Measurements from ENCODE around the gene SOX21. TPM values are rescaled to one million over a fixed set of nuclear protein-coding genes. Genes with fewer than 3 reads are reported as not detected.

The SOX21 gene
- total RNA-seq, 2 donors from 2014 or later: 0.26 TPM; not detected in 1

- H3K36me3 ChIP-seq (replicated peaks in 1 of 2; ENCODE audit: insufficient read depth in 1 of 2, low read depth in 2 of 2): no peaks in the 10 kb centered on the region
- no peak for DNase-seq
- no peak overlapping the region for H3K27ac ChIP-seq
- H3K4me1 ChIP-seq: no peaks in the 10 kb centered on the region
- no peaks in the 10 kb centered on the region for H3K9me3 ChIP-seq
- intact Hi-C loops (cut with DNase I): no loop called here
- ATAC-seq: no peak
- H3K27me3 ChIP-seq: no peaks in the 10 kb centered on the region
- 47% methylated on average over 5 of the region's 5 CpGs for WGBS, 2 donors
- no peak overlapping the region for H3K4me3 ChIP-seq
- TF ChIP-seq POLR2A (IDR thresholded peaks at IDR 0.05): no peak
- TF ChIP-seq, protein P1, sequence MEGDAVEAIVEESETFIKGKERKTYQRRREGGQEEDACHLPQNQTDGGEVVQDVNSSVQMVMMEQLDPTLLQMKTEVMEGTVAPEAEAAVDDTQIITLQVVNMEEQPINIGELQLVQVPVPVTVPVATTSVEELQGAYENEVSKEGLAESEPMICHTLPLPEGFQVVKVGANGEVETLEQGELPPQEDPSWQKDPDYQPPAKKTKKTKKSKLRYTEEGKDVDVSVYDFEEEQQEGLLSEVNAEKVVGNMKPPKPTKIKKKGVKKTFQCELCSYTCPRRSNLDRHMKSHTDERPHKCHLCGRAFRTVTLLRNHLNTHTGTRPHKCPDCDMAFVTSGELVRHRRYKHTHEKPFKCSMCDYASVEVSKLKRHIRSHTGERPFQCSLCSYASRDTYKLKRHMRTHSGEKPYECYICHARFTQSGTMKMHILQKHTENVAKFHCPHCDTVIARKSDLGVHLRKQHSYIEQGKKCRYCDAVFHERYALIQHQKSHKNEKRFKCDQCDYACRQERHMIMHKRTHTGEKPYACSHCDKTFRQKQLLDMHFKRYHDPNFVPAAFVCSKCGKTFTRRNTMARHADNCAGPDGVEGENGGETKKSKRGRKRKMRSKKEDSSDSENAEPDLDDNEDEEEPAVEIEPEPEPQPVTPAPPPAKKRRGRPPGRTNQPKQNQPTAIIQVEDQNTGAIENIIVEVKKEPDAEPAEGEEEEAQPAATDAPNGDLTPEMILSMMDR (IDR thresholded peaks at IDR 0.05): no peak
Measured at GRCh38 chr13:94673851-94674250, 38.5 kb downstream of the SOX21 start.

GRCh38 chr13:94672400-94672799, 39.9 kb downstream of the SOX21 start:
- Histone ChIP-seq H3K4me1 (no peaks in the 10 kb centered on the region), H3K9me3 (no peaks in the 10 kb centered on the region), H3K27me3 (no peaks in the 10 kb centered on the region), H3K27ac (no peak overlapping the region), H3K4me3 (no peak overlapping the region), H3K36me3 (replicated peaks in 1 of 2; ENCODE audit: insufficient read depth in 1 of 2, low read depth in 2 of 2) (no peaks in the 10 kb centered on the region)
- 52 to 57% methylated on average over 2 of the region's 2 CpGs for WGBS, 2 donors
- intact Hi-C loops (cut with DNase I): no loop called here
- DNase-seq: no peak
- ATAC-seq: no peak
- no peak for TF ChIP-seq POLR2A (IDR thresholded peaks at IDR 0.05)
- TF ChIP-seq, protein P1 (IDR thresholded peaks at IDR 0.05): no peak

GRCh38 chr13:94667190-94667589, 45.2 kb downstream of the SOX21 start:
- intact Hi-C loops (cut with DNase I): no loop called here
- WGBS, 2 donors: 52 to 53% methylated on average over 2 of the region's 2 CpGs
- DNase-seq (no peak), ATAC-seq (no peak)
- TF ChIP-seq, protein P1 (IDR thresholded peaks at IDR 0.05): no peak
- TF ChIP-seq POLR2A (IDR thresholded peaks at IDR 0.05): no peak
- H3K4me3 ChIP-seq: no peak overlapping the region
- H3K27me3 ChIP-seq: peaks cover 0 to 4% of the 10 kb centered on the region in 2 donors
- H3K4me1 ChIP-seq: no peaks in the 10 kb centered on the region
- no peaks in the 10 kb centered on the region for H3K36me3 ChIP-seq (replicated peaks in 1 of 2; ENCODE audit: insufficient read depth in 1 of 2, low read depth in 2 of 2)
- H3K27ac ChIP-seq: no peak overlapping the region
- H3K9me3 ChIP-seq: no peaks in the 10 kb centered on the region

- intact Hi-C loops (cut with DNase I): no loop called here
- DNase-seq: no peak
- H3K27ac ChIP-seq: no peak overlapping the region
- no peaks in the 10 kb centered on the region for H3K9me3 ChIP-seq
- peaks cover 2% of the 10 kb centered on the region for H3K4me1 ChIP-seq
- H3K36me3 ChIP-seq (replicated peaks in 1 of 2; ENCODE audit: insufficient read depth in 1 of 2, low read depth in 2 of 2): no peaks in the 10 kb centered on the region
- WGBS, 2 donors: 78 to 80% methylated on average over 7 of the region's 7 CpGs
- ATAC-seq: no peak
- TF ChIP-seq POLR2A (IDR thresholded peaks at IDR 0.05): no peak
- TF ChIP-seq, protein P1 (IDR thresholded peaks at IDR 0.05): no peak
- H3K27me3 ChIP-seq: peaks cover 0 to 4% of the 10 kb centered on the region in 2 donors
- H3K4me3 ChIP-seq: no peak overlapping the region
Measured at GRCh38 chr13:94666065-94666464, 46.3 kb downstream of the SOX21 start.

DNA sequence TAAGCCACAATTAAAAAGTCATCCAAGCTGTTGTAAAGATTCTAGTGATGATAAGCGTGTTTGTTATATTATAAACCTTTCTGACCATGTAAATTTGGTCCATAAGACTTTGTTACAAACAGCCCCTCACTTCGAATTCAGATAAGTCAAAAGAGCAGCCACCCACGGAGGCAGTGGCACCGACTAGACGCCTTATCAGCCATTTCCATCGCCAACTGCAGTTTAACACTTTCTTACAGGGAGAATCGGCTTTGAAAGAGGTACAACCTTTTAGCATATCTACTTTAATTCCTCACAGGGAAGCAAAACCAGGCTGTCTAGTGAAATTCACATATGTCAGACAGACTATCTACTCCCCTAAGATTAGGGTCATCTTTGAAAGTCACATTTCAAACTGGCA, 47.5 kb downstream of the SOX21 start:
- H3K27ac ChIP-seq: no peak overlapping the region
- no peak overlapping the region for H3K4me3 ChIP-seq
- peaks cover 0 to 4% of the 10 kb centered on the region in 2 donors for H3K27me3 ChIP-seq
- 44 to 48% methylated on average over 7 of the region's 7 CpGs for WGBS, 2 donors
- H3K36me3 ChIP-seq (replicated peaks in 1 of 2; ENCODE audit: insufficient read depth in 1 of 2, low read depth in 2 of 2): no peaks in the 10 kb centered on the region
- no peaks in the 10 kb centered on the region for H3K9me3 ChIP-seq
- intact Hi-C loops (cut with DNase I): no loop called here
- DNase-seq: no peak
- peaks cover 4% of the 10 kb centered on the region for H3K4me1 ChIP-seq
- ATAC-seq: no peak
- TF ChIP-seq, protein P1 (IDR thresholded peaks at IDR 0.05): no peak
- TF ChIP-seq POLR2A (IDR thresholded peaks at IDR 0.05): no peak
